HL-60 (cell line): ENCODE data around the gene TPCN2.

Source experiments
- DNase-seq, 2 experiments: peaks; one replicate each; pipeline ENCODE4 v3.0.0-alpha.2; 2010 to 2020; ENCODE audit warnings: low read depth in 1 of 2, low spot score in 1 of 2
- H3K27ac ChIP-seq: fragments of 250-450 bp; sonication (Bioruptor Pico); replicated peaks from 2 replicates; pipeline ENCODE4 v1.5.1; 2020; ENCODE audit warnings: mild to moderate bottlenecking, moderate library complexity
- H3K27me3 ChIP-seq: fragments of 250-450 bp; sonication (Bioruptor Pico); 2 replicates; pipeline ENCODE4 v1.5.1; 2021; ENCODE audit warnings: mild to moderate bottlenecking, moderate library complexity; ENCODE audit not compliant: insufficient read depth, poor library complexity, severe bottlenecking
- H3K4me3 ChIP-seq: replicated peaks from 2 replicates; pipeline ENCODE4 v1.5.1; 2011; ENCODE audit warnings: mild to moderate bottlenecking, control low read depth, low read length; ENCODE audit not compliant: insufficient read depth
- CTCF ChIP-seq: IDR thresholded peaks from one replicate; pipeline ENCODE4 v1.5.1; 2011; ENCODE audit warnings: low read length, control low read depth, inconsistent platforms; ENCODE audit not compliant: insufficient read depth
- GABPA ChIP-seq: IDR thresholded peaks from 2 replicates; pipeline ENCODE4 v1.6.1; 2012; ENCODE audit warnings: low read depth
- POLR2AphosphoS5 ChIP-seq: IDR thresholded peaks from 2 replicates; pipeline ENCODE4 v1.6.1; 2012; ENCODE audit warnings: low read depth
- REST ChIP-seq: IDR thresholded peaks from 2 replicates; pipeline ENCODE4 v1.6.1; 2012; ENCODE audit warnings: low read depth; ENCODE audit not compliant: insufficient replicate concordance
- SPI1 ChIP-seq: IDR thresholded peaks from 2 replicates; pipeline ENCODE4 v1.6.1; 2012; ENCODE audit warnings: low read depth, mild to moderate bottlenecking, borderline replicate concordance

Gene TPCN2

GRCh38 chr11:69104856-69105395, 56.2 kb downstream of the TPCN2 start:
- no peak for TF ChIP-seq SPI1
- Histone ChIP-seq H3K27me3 (no peaks in the 10 kb centered on the region), H3K4me3 (no peak overlapping the region), H3K27ac (no peak overlapping the region)
- no peak for DNase-seq

- DNase-seq = no peak
- Histone ChIP-seq H3K4me3 (no peak overlapping the region), H3K27ac (no peak overlapping the region), H3K27me3 (no peaks in the 10 kb centered on the region)
- no peak for TF ChIP-seq SPI1
- TF ChIP-seq POLR2AphosphoS5 = no peak
- TF ChIP-seq REST = no peak
- no peak for TF ChIP-seq CTCF
- TF ChIP-seq GABPA = no peak
These were observed 56.8 kb downstream of the TPCN2 start for GRCh38 chr11:69105461-69106030.

GRCh38 chr11:69106031-69106811, 57.5 kb downstream of the TPCN2 start:
- Histone ChIP-seq H3K27ac (no peak overlapping the region), H3K4me3 (no peak overlapping the region)

GRCh38 chr11:69107413-69107812, 58.7 kb downstream of the TPCN2 start:
- DNase-seq = no peak
- no peaks in the 10 kb centered on the region for H3K27me3 ChIP-seq
- no peak overlapping the region for H3K27ac ChIP-seq
- TF ChIP-seq CTCF (no peak), POLR2AphosphoS5 (no peak), GABPA (no peak), SPI1 (no peak), REST (no peak)
- H3K4me3 ChIP-seq = no peak overlapping the region

More at GRCh38 chr11:69106031-69106811, 57.5 kb downstream of the TPCN2 start:
- H3K27me3 ChIP-seq = no peaks in the 10 kb centered on the region
- no peak for TF ChIP-seq REST
- no peak for TF ChIP-seq GABPA
- no peak for TF ChIP-seq SPI1
- DNase-seq = no peak
